Aorta (tissue), 5 donors: Measurements from ENCODE around the gene DDIT3. TPM values are rescaled to one million over a fixed set of nuclear protein-coding genes. Genes with fewer than 3 reads are reported as not detected.
A peak's percentile ranks its signal among the peaks of the same experiment; 100 is the strongest.

ENCODE experiments used
- ATAC-seq: fragments of 200-7000 bp; cut with Tn5 transposase; one replicate; pipeline ENCODE4 v1.9.1; 2022; ENCODE audit warnings: moderate library complexity; ENCODE audit not compliant: low FRiP score
- DNase-seq, 2 donors: peaks; one replicate each; pipeline ENCODE4 v3.0.0-alpha.2; 2020
- H3K27ac ChIP-seq, 2 donors: one replicate each; pipeline ENCODE4 v1.5.1; 2013; ENCODE audit warnings: low read length in 2 of 2, mild to moderate bottlenecking in 2 of 2, moderate library complexity in 2 of 2, control low read depth in 1 of 2, inconsistent platforms in 1 of 2, low read depth in 1 of 2
- H3K27me3 ChIP-seq, 2 donors: one replicate each; pipeline ENCODE4 v1.6.1; 2013; ENCODE audit warnings: control low read depth in 1 of 2, low read length in 1 of 2, mild to moderate bottlenecking in 1 of 2, moderate library complexity in 1 of 2; ENCODE audit not compliant: insufficient read depth in 2 of 2, control insufficient read depth in 1 of 2
- H3K36me3 ChIP-seq, 2 donors: one replicate each; pipeline ENCODE4 v1.6.1; 2013; ENCODE audit warnings: control low read depth in 1 of 2, low read length in 1 of 2, mild to moderate bottlenecking in 1 of 2; ENCODE audit not compliant: insufficient read depth in 2 of 2, control insufficient read depth in 1 of 2
- H3K4me1 ChIP-seq, 2 donors: one replicate each; pipeline ENCODE4 v1.6.1; 2013; ENCODE audit warnings: low read length in 2 of 2, control low read depth in 1 of 2, mild to moderate bottlenecking in 1 of 2, moderate library complexity in 1 of 2; ENCODE audit not compliant: insufficient read depth in 2 of 2, control insufficient read depth in 1 of 2
- H3K4me3 ChIP-seq, 2 donors: one replicate each; pipeline ENCODE4 v1.5.1; 2013; ENCODE audit warnings: low read length in 2 of 2, control low read depth in 1 of 2, mild to moderate bottlenecking in 1 of 2
- H3K9me3 ChIP-seq: one replicate; pipeline ENCODE4 v1.6.1; 2013; ENCODE audit warnings: mild to moderate bottlenecking, low read length; ENCODE audit not compliant: control insufficient read depth
- WGBS, 2 donors: extraction: QIAGEN DNeasy Blood & Tissue Kit; methylation state at CpG; one replicate each; pipeline ENCODE4 v1.1.7; 2013; 5-methylcytosine and 5-hydroxymethylcytosine counted together
- intact Hi-C, 2 donors: fragments of 100-400 bp; cut with DNase I; formaldehyde crosslinking; loops; one replicate each; pipeline versions ENCODE4 v1.14.2 to v1.15.0; 2022
- polyA plus RNA-seq, 2 donors: library from polyadenylated mRNA; stranded (reverse); fragments of 200-250 nt; gene quantifications; one replicate each; pipeline ENCODE4 v1.2.3, GENCODE V29; 2013
- total RNA-seq, 2 donors: library from RNA; stranded (reverse); fragmentation: NEBNext Ultra II Directional; extraction: Animal tissue kit (Norgen Biotek cat#: 25700); gene quantifications; one replicate each; pipeline ENCODE4 v1.2.1, GENCODE V29; 2021
- donor health status: healthy with polysubstance abuse.
- donor health status: Bipolar disorder and iron deficiency.
- donor health status: DM: no; HTN: no; CAD: no.
- donor health status: DM: no; HTN: no; CAD: no.
- donor health status: DM: yes; HTN: yes; CAD: no.

The DDIT3 gene
- total and polyA plus RNA-seq, 4 donors: 24.8 to 49.6 (median 33.9) TPM

DNA sequence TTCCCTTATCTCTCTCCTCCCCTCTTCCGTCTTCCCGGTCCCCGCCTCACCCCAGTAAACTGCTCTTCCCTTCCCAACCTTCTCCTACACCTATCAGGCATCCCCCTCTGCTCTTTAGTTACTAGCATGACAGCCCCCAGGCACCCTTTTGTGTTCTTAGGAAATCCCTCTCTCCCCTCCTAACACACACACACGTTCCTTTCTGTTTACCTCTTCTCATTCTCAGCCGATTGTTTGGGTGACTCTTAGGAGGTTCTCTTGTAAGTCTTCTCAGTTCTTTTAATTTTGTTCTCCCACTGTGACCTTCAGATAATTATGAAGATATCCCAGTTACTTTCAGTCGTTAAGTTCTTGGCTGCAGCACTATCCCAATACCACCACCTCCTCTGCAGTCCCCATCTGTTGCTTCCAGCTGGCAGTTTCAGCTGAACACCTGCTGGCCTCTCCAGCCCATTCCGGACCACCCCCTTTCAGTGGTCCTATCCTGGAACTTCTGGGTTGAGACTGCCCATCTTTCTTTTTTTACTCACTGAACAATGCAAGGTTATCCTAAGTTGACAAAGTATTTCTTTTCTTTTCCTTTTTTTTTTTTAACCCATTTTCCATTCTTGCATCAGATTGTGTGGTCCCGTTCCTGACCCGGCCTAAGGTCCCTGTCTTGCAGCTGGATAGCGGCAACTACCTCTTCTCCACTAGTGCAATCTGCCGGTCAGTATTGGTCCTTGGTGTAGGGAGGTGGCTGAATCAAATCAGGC, 31.7 kb downstream of the DDIT3 start:
- intact Hi-C loops: no loop called here

DNA sequence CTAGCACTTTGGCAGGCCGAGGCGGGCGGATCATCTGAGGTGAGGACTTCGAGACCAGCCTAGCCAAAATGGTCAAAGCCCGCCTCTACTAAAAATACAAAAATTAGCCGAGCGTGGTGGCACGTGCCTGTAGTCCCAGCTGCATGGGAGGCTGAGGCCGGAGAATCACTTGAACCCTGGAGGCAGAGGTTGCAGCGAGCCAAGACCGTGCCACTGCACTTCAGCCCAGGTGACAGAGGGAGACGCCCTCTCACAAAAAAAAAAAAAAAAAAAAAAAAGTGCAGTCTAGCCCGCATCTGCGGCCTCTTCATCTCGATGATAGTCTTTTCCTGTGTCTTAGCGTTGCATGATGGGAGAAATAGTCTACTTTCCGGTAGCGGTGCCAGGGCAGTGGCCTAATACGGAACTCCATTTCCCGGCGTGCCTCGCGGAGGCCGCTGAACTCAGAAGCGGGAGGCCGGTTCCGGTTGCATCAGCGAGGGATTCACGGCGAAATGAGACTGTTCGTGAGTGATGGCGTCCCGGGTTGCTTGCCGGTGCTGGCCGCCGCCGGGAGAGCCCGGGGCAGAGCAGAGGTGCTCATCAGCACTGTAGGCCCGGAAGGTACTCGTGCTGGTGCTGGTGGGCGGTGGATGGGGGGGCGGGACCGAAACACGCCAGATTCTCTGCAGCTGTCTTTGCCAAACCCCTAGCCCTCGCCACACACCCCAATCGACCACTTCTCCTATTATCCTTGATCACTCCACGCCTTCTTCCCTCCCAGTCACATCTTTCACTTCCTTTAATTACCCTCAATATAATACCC, 32.5 kb downstream of the DDIT3 start, which contains the start of gene MARS1:
Gene MARS1 (plus strand): TSS at position 472 of the 805 bp plus-strand sequence. CDS start 23 bp downstream, at position 495.
- Histone ChIP-seq H3K9me3 (no peaks in the 10 kb centered on the region), H3K4me1 (no peaks in the 10 kb centered on the region), H3K36me3 (peaks cover 4 to 8% of the 10 kb centered on the region in 2 donors), H3K27ac (peak within 1 kb of the TSS in 1 of 2 donors; percentile 66), H3K27me3 (no peaks in the 10 kb centered on the region), H3K4me3 (peak within 1 kb of the TSS; percentile 77 to 84)
- DNase-seq: peak; percentile 96 to 97
- intact Hi-C loops: no loop called here
- 3% methylated on average over 46 to 47 of the region's 47 CpGs for WGBS, 2 donors
- ATAC-seq: peak; percentile 97

More for the DNA sequence above, 31.7 kb downstream of the DDIT3 start:
- WGBS, 2 donors: 32% methylated on average over 11 of the region's 11 CpGs
- DNase-seq: peak in 1 of 2 donors; percentile 8
- H3K27me3 ChIP-seq: no peaks in the 10 kb centered on the region
- H3K4me1 ChIP-seq: no peaks in the 10 kb centered on the region
- H3K4me3 ChIP-seq: peak overlapping the region; percentile 77 to 84
- H3K36me3 ChIP-seq: peaks cover 4 to 8% of the 10 kb centered on the region in 2 donors
- no peak for ATAC-seq
- no peaks in the 10 kb centered on the region for H3K9me3 ChIP-seq
- peak overlapping the region in 1 of 2 donors; percentile 66 for H3K27ac ChIP-seq

DNA sequence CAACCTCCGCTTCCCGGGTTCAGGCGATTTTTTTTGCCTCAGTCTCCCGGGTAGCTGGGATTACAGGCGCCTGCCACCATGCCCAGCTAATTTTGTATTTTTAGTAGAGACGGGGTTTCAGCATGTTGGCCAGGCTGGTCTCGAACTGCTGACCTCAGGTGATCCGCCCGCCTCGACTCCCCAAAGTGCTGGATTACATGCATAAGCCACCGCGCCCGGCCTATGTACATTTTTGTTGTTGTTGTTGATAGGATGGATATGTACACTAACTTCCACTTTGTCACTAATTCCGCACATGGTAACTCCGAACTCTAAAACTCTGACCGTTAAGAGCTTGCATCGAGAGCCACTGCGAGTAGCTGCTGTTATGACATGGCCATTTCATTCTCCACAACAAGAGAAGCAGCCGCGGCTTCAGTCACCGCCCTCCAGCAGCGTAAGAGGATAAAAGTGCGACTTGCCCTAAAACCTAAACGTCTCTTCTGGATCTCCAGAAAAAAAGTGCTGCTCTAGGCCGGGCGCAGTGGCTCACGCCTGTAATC, 33.2 kb downstream of the DDIT3 start:
- DNase-seq: peak in 1 of 2 donors; percentile 74
- Histone ChIP-seq H3K27me3 (no peaks in the 10 kb centered on the region), H3K4me3 (no peak overlapping the region), H3K36me3 (peaks cover 2 to 8% of the 10 kb centered on the region in 2 donors), H3K27ac (no peak overlapping the region), H3K9me3 (no peaks in the 10 kb centered on the region), H3K4me1 (no peaks in the 10 kb centered on the region)
- intact Hi-C loops: no loop called here
- WGBS, 2 donors: 87 to 88% methylated on average over 27 of the region's 27 CpGs
- ATAC-seq: no peak

DNA sequence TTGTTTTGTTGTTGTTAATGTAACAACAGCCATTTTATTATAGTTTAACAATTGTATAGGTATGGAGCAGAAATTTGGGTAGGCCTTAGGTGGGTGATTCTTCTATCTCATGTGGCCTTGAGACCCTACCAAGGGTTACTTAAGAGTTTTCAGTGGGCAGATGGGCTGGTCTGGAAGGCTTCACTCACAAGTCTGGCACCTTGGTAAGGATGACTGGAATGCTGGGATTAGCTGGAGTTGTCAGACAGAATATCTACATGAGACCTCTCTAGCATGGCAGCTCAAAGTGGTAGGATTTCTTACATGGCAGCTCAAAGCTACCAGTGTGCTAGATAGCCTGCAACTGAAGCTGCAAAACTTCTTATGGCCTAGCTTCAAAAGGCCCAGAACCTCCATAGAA, 34.6 kb downstream of the DDIT3 start:
- no peaks in the 10 kb centered on the region for H3K27me3 ChIP-seq
- DNase-seq (no peak), ATAC-seq (no peak)
- peaks cover 0 to 2% of the 10 kb centered on the region in 2 donors for H3K36me3 ChIP-seq
- no peak overlapping the region for H3K27ac ChIP-seq
- H3K9me3 ChIP-seq: no peaks in the 10 kb centered on the region
- no peak overlapping the region for H3K4me3 ChIP-seq
- intact Hi-C loops: no loop called here
- H3K4me1 ChIP-seq: no peaks in the 10 kb centered on the region

DNA sequence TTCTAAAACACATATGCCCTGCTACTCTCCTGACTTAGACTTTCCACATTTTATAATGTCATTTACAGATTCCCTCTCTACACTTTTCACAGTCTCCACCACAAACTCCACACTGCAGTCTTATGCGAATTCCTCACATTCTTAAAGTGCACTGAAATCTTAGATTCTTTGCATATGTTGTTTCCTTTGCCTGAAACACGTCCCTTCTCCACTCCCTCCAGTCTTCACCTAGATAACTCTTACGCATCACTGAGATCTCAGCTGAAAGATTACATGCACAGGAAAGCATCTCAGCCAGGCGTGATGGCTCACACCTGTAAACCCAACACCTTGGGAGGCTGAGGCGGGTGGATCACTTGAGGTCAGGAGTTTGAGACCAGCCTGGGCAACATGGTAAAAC, 36.8 kb downstream of the DDIT3 start:
- 23 to 34% methylated on average over 5 of the region's 5 CpGs for WGBS, 2 donors
- Histone ChIP-seq H3K4me1 (no peaks in the 10 kb centered on the region), H3K27ac (no peak overlapping the region), H3K36me3 (no peaks in the 10 kb centered on the region), H3K4me3 (no peak overlapping the region), H3K27me3 (no peaks in the 10 kb centered on the region), H3K9me3 (no peaks in the 10 kb centered on the region)
- ATAC-seq: no peak
- DNase-seq: no peak
- intact Hi-C loops: no loop called here

DNA sequence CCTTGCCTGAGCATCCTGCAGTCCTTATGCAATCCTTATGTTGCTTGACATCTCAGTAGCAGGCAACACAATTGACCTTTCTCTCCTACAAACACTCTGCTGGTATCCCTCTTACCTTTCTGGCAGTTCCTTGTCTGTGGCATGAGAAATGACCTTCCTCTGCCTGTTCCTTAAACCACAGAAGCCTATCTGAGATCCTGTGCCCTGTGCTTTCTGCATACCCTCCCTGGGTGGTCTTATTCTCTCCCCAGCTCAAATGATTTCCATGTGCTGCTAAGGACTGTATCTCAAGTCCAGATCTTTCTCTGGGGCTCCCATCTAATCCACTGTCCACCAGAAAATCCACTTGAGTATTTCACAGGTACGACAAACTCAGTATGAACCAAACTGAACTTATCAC, 38.6 kb downstream of the DDIT3 start:
- Histone ChIP-seq H3K4me3 (no peak overlapping the region), H3K27ac (no peak overlapping the region), H3K4me1 (no peaks in the 10 kb centered on the region), H3K27me3 (no peaks in the 10 kb centered on the region), H3K9me3 (no peaks in the 10 kb centered on the region), H3K36me3 (no peaks in the 10 kb centered on the region)
- no peak for DNase-seq
- no peak for ATAC-seq
- intact Hi-C loops: no loop called here
- WGBS, 2 donors: 77 to 81% methylated on average over 1 of the region's 1 CpG

DNA sequence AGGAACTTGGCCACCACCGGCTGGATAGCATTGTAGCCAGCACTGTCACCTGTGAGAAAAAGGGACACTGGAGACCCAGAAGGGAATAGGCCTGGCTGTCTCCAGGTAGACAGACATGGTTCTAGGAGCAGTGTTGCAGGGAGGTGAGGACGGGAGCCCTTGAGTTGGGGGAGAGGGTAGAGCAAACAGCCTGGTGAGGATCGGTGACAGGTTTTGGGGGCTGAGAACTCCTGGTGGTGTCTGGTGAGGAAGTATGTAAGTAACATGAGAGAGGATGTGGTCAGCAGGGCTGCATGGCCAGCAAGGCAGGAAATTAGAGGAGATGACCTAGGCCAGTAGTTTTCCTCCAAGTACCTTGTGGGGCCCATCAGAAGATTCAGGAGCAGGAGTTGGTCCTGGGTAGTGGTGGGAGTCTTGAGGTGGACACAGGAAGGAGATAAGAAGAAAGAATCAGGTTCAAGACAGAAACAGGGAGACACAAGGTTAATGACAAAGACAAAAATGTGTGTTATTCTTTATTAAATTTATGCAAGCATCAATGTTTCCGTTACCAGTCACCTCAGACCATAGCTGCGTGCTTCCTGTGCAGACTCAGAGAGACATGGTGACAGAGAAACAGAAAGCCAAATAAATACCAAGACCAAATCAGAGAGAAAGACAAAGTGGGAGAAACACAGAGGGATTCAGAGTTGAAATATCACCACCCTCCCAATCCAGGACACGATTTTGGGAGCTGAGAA, 40.8 kb downstream of the DDIT3 start, which contains the start of gene ARHGAP9:
Gene ARHGAP9 (minus strand): TSS at position 491 of the 740 bp plus-strand sequence. CDS start 460 bp downstream, at position 31.
- Histone ChIP-seq H3K4me1 (no peaks in the 10 kb centered on the region), H3K9me3 (no peaks in the 10 kb centered on the region), H3K27me3 (no peaks in the 10 kb centered on the region), H3K4me3 (no peak within 1 kb of the TSS), H3K36me3 (no peaks in the 10 kb centered on the region), H3K27ac (no peak within 1 kb of the TSS)
- DNase-seq (peak in 1 of 2 donors; percentile 37), ATAC-seq (no peak)
- intact Hi-C loops: no loop called here
- 67 to 74% methylated on average over 6 of the region's 6 CpGs for WGBS, 2 donors

DNA sequence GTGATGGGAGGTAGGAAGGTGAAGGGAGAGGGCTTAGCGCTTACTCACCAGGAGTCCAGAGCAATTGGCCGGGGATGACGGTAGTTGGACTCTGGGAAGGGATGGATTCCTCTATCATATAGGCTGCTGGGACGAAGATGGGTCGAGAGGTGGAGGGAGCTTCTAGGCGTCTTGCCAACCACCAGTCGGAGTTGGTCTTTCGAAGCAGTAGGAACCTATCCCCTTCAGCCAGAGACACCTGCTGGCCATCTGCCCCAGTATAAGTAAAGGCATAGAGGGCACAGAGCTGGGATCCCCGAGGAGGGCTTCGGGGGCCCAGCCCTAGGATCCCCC, 41.3 kb downstream of the DDIT3 start:
- no peaks in the 10 kb centered on the region for H3K36me3 ChIP-seq
- ATAC-seq (no peak), DNase-seq (peak in 1 of 2 donors; percentile 46)
- no peaks in the 10 kb centered on the region for H3K27me3 ChIP-seq
- H3K4me3 ChIP-seq: no peak overlapping the region
- H3K4me1 ChIP-seq: no peaks in the 10 kb centered on the region
- intact Hi-C loops: no loop called here
- no peak overlapping the region for H3K27ac ChIP-seq
- H3K9me3 ChIP-seq: no peaks in the 10 kb centered on the region
- 87 to 90% methylated on average over 10 of the region's 10 CpGs for WGBS, 2 donors
